Osteoblast (primary cell): ENCODE measurements around the gene KLHDC10. TPM values are rescaled to one million over a fixed set of nuclear protein-coding genes. Genes with fewer than 3 reads are reported as not detected.
"Not testable (repeated sequence)": the region's sequence is repeated elsewhere in the genome, so short reads cannot be mapped to it uniquely, and the experiment has no call there.

Source experiments
- DNase-seq: peaks from one replicate; pipeline ENCODE4 v3.0.0; 2011; ENCODE audit warnings: low spot score, mixed read lengths; ENCODE audit not compliant: insufficient read length; ENCODE audit errors: missing footprints
- H2AFZ ChIP-seq: 2 replicates; pipeline ENCODE4 v1.6.0; 2011; ENCODE audit warnings: mild to moderate bottlenecking, low read length
- H3K27ac ChIP-seq: 2 replicates; pipeline ENCODE4 v1.5.1; 2011; ENCODE audit warnings: mild to moderate bottlenecking, low read depth, low read length, moderate library complexity
- H3K27me3 ChIP-seq: 2 replicates; pipeline ENCODE4 v1.6.0; 2012; ENCODE audit warnings: mild to moderate bottlenecking, control low read depth, inconsistent platforms, low read length, moderate library complexity; ENCODE audit not compliant: insufficient read depth
- H3K36me3 ChIP-seq: 2 replicates; pipeline ENCODE4 v1.5.1; 2011; ENCODE audit warnings: mild to moderate bottlenecking, low read length, control low read depth, moderate library complexity; ENCODE audit not compliant: insufficient read depth
- H3K4me1 ChIP-seq: 2 replicates; pipeline ENCODE4 v1.5.1; 2011; ENCODE audit warnings: mild to moderate bottlenecking, low read length, control low read depth, moderate library complexity; ENCODE audit not compliant: insufficient read depth
- H3K4me2 ChIP-seq: 2 replicates; pipeline ENCODE4 v1.6.0; 2011; ENCODE audit warnings: mild to moderate bottlenecking, low read length; ENCODE audit not compliant: insufficient read depth
- H3K4me3 ChIP-seq: fragments of 200-600 bp; sonication (generic); 3 replicates; pipeline ENCODE4 v1.5.1; 2012; ENCODE audit warnings: mild to moderate bottlenecking, low read length, inconsistent platforms; ENCODE audit not compliant: insufficient read depth
- H3K79me2 ChIP-seq: 2 replicates; pipeline ENCODE4 v1.6.0; 2012; ENCODE audit warnings: mild to moderate bottlenecking, low read length, control low read depth, inconsistent platforms; ENCODE audit not compliant: insufficient read depth
- H3K9me3 ChIP-seq: 2 replicates; pipeline ENCODE4 v1.5.1; 2011; ENCODE audit warnings: low read depth, low read length, control low read depth
- H4K20me1 ChIP-seq: 2 replicates; pipeline ENCODE4 v1.6.0; 2012; ENCODE audit warnings: mild to moderate bottlenecking, low read length, control low read depth; ENCODE audit not compliant: insufficient read depth
- CTCF ChIP-seq: IDR thresholded peaks from 2 replicates; pipeline ENCODE4 v1.5.1; 2011; ENCODE audit warnings: mild to moderate bottlenecking, low read depth, low read length, moderate library complexity; ENCODE audit errors: extremely low read depth
- total RNA-seq: library from RNA; depleted of rRNA; stranded (reverse); fragments of >200 nt; gene quantifications from 2 replicates; pipeline ENCODE4 v1.2.3, GENCODE V29; 2012

Gene KLHDC10
- total RNA-seq, 1 donor: 32.6 TPM

DNA sequence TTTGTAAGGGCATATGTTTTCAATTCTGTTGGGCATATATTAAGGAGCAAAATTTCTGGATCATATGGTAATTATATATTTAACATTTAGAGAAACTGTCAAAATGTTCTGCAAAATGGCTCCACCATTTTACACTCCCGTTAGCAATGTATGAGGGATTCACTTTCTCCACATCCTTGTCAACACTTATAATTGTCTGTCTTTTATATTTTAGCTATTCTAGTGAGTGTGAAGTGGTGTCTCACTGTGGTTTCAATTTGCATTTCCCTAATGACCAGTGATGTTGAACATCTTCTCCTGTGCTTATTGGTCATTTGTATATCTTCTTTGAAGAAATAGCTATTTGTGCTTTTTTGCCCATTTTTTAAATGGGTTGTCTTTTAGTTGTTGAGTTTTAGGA is 8.1 kb upstream of the KLHDC10 start:
- Histone ChIP-seq H4K20me1 (no peaks in the 10 kb centered on the region), H3K4me1 (no peaks in the 10 kb centered on the region), H3K79me2 (no peaks in the 10 kb centered on the region), H3K9me3 (no peaks in the 10 kb centered on the region), H3K4me3 (no peak overlapping the region), H3K27ac (no peak overlapping the region), H2AFZ (no peak overlapping the region), H3K4me2 (no peak overlapping the region), H3K36me3 (no peaks in the 10 kb centered on the region), H3K27me3 (no peaks in the 10 kb centered on the region)
- DNase-seq: no peak
- no peak for TF ChIP-seq CTCF

DNA sequence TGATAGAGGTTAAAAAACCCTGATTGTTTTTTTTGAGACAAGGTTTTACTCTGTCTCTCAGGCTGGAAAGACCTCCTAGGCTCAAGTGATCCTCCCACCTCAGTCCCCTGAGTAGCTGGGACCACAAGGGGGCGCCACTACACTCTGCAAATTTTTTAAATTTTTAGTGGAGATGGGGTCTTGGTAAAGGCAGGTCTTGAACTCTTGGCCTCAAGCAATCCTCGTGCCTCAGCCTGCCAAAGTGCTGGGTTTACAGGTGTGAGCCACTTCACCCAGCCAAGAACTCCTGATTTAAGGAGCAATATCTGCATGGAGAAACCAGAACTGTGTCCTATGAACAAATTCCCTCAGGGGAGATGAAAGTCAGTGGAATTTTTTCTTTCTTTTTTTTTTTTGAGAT is 7.3 kb upstream of the KLHDC10 start:
- no peaks in the 10 kb centered on the region for H4K20me1 ChIP-seq
- no peaks in the 10 kb centered on the region for H3K27me3 ChIP-seq
- no peaks in the 10 kb centered on the region for H3K4me1 ChIP-seq
- no peak for DNase-seq
- peak; percentile 93 for TF ChIP-seq CTCF
- no peaks in the 10 kb centered on the region for H3K9me3 ChIP-seq
- H2AFZ ChIP-seq: no peak overlapping the region
- H3K79me2 ChIP-seq: no peaks in the 10 kb centered on the region
- no peak overlapping the region for H3K4me2 ChIP-seq
- H3K4me3 ChIP-seq: no peak overlapping the region
- no peaks in the 10 kb centered on the region for H3K36me3 ChIP-seq
- no peak overlapping the region for H3K27ac ChIP-seq

DNA sequence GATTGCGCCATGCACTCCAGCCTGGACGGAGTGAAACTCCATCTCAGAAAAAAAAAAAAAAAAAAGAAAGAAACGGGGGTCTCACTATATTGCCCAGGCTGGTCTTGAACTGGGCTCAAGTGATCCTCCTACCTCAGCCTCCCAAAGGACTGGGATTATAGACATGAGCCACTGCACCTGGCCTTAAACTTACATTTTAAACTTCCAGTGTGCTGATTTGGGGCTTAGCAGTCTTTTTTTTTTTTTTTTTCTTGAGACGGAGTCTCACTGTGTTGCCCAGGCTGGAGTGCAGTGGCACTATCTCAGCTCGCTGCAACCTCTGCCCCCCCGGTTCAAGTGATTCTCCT is 5.8 kb upstream of the KLHDC10 start:
- not testable (repeated sequence) for H3K4me2 ChIP-seq, H2AFZ ChIP-seq, H3K27ac ChIP-seq, H4K20me1 ChIP-seq, DNase-seq, H3K4me1 ChIP-seq, H3K27me3 ChIP-seq, H3K79me2 ChIP-seq, H3K4me3 ChIP-seq, H3K36me3 ChIP-seq, H3K9me3 ChIP-seq

GRCh38 chr7:130065500-130066152 is 4.7 kb upstream of the KLHDC10 start:
- H3K27ac ChIP-seq: no peak overlapping the region
- no peak overlapping the region for H2AFZ ChIP-seq
- no peaks in the 10 kb centered on the region for H3K36me3 ChIP-seq
- H3K4me1 ChIP-seq: peaks cover 7% of the 10 kb centered on the region
- H3K4me3 ChIP-seq: no peak overlapping the region
- H3K4me2 ChIP-seq: no peak overlapping the region
- DNase-seq: no peak
- H3K9me3 ChIP-seq: no peaks in the 10 kb centered on the region
- no peaks in the 10 kb centered on the region for H3K27me3 ChIP-seq
- peaks cover 3% of the 10 kb centered on the region for H3K79me2 ChIP-seq
- no peaks in the 10 kb centered on the region for H4K20me1 ChIP-seq
- TF ChIP-seq CTCF: no peak
